Testis (tissue), 2 donors: Measurements from ENCODE around the gene SLC37A1.

ENCODE experiments used
- POLR2A ChIP-seq: fragments of 450-650 bp; IDR thresholded peaks from one replicate; pipeline ENCODE4 v1.6.1; 2017; ENCODE audit warnings: antibody characterized with exemption, mild to moderate bottlenecking, moderate library complexity
- TF ChIP-seq, protein P1 (sequence below), 3 experiments: fragments of 450-650 bp in 2 of 3; fragments of 200-600 bp in 1 of 3; sonication (generic) in 1 of 3; IDR thresholded peaks; one replicate each; pipeline ENCODE4 v1.5.1; 2016 to 2019; ENCODE audit warnings: antibody characterized with exemption in 3 of 3, mild to moderate bottlenecking in 2 of 3, moderate library complexity in 1 of 3

- TF ChIP-seq, protein P1, sequence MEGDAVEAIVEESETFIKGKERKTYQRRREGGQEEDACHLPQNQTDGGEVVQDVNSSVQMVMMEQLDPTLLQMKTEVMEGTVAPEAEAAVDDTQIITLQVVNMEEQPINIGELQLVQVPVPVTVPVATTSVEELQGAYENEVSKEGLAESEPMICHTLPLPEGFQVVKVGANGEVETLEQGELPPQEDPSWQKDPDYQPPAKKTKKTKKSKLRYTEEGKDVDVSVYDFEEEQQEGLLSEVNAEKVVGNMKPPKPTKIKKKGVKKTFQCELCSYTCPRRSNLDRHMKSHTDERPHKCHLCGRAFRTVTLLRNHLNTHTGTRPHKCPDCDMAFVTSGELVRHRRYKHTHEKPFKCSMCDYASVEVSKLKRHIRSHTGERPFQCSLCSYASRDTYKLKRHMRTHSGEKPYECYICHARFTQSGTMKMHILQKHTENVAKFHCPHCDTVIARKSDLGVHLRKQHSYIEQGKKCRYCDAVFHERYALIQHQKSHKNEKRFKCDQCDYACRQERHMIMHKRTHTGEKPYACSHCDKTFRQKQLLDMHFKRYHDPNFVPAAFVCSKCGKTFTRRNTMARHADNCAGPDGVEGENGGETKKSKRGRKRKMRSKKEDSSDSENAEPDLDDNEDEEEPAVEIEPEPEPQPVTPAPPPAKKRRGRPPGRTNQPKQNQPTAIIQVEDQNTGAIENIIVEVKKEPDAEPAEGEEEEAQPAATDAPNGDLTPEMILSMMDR (IDR thresholded peaks at IDR 0.05), result no peak
- TF ChIP-seq POLR2A, result no peak
These were observed 42.4 kb upstream of the SLC37A1 start for GRCh38 chr21:42471206-42471605.
